ENCODE results near the gene TEX19.
"Not testable (repeated sequence)": the region's sequence is repeated elsewhere in the genome, so short reads cannot be mapped to it uniquely, and the experiment has no call there.

DNA sequence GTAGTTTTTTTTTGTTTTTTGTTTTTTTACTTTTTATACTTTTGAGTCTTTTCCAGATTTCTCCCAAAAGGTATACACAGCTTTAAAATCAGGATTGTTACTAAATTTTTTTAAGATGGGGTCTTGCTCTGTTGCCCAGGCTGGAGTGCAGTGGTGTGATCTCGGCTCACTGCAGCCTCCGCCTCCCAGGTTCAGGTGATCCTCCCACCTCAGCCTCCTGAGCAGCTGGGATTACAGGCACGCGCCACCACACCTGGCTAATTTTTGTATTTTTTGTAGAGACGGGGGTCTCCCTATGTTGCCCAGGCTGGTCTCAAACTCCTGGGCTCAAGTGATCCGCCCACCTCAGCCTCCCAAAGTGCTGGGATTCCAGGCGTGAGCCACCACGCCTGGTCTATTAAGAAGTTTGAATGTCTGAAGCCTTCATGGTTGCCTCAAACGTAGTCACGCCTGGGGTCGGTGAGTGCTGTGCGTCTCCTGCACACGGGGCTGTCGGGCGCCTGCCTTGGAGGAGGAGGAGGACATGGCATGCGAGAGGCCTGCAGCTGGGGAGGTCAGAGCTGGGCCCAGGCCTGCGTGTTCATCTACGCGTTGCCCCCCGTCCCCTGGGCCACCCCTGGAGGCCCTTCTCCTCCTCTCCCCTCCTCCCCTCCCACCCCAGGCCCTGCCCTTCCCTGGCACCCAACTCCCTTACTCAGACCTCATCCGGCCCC, 23.3 kb downstream of the TEX19 start:
- not testable (repeated sequence) for TF ChIP-seq POLR2A (IDR thresholded peaks at IDR 0.05; ENCODE audit: low read length); POLR2AphosphoS2 (conservative IDR thresholded peaks at IDR 0.05; ENCODE audit: low read length); RAD21 (conservative IDR thresholded peaks at IDR 0.05 in 1 of 2, IDR thresholded peaks at IDR 0.05 in 1 of 2); SREBF2 (IDR thresholded peaks at IDR 0.05); CHD2 (IDR thresholded peaks at IDR 0.05; ENCODE audit: low read length, partially characterized antibody); SMC3 (IDR thresholded peaks at IDR 0.05); JUNB (IDR thresholded peaks at IDR 0.05)
- TF ChIP-seq, protein P1, sequence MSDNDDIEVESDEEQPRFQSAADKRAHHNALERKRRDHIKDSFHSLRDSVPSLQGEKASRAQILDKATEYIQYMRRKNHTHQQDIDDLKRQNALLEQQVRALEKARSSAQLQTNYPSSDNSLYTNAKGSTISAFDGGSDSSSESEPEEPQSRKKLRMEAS (IDR thresholded peaks at IDR 0.05), result not testable (repeated sequence)
- TF ChIP-seq, protein P2, sequence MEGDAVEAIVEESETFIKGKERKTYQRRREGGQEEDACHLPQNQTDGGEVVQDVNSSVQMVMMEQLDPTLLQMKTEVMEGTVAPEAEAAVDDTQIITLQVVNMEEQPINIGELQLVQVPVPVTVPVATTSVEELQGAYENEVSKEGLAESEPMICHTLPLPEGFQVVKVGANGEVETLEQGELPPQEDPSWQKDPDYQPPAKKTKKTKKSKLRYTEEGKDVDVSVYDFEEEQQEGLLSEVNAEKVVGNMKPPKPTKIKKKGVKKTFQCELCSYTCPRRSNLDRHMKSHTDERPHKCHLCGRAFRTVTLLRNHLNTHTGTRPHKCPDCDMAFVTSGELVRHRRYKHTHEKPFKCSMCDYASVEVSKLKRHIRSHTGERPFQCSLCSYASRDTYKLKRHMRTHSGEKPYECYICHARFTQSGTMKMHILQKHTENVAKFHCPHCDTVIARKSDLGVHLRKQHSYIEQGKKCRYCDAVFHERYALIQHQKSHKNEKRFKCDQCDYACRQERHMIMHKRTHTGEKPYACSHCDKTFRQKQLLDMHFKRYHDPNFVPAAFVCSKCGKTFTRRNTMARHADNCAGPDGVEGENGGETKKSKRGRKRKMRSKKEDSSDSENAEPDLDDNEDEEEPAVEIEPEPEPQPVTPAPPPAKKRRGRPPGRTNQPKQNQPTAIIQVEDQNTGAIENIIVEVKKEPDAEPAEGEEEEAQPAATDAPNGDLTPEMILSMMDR (IDR thresholded peaks at IDR 0.05), result not testable (repeated sequence)
- TF ChIP-seq, protein P3, sequence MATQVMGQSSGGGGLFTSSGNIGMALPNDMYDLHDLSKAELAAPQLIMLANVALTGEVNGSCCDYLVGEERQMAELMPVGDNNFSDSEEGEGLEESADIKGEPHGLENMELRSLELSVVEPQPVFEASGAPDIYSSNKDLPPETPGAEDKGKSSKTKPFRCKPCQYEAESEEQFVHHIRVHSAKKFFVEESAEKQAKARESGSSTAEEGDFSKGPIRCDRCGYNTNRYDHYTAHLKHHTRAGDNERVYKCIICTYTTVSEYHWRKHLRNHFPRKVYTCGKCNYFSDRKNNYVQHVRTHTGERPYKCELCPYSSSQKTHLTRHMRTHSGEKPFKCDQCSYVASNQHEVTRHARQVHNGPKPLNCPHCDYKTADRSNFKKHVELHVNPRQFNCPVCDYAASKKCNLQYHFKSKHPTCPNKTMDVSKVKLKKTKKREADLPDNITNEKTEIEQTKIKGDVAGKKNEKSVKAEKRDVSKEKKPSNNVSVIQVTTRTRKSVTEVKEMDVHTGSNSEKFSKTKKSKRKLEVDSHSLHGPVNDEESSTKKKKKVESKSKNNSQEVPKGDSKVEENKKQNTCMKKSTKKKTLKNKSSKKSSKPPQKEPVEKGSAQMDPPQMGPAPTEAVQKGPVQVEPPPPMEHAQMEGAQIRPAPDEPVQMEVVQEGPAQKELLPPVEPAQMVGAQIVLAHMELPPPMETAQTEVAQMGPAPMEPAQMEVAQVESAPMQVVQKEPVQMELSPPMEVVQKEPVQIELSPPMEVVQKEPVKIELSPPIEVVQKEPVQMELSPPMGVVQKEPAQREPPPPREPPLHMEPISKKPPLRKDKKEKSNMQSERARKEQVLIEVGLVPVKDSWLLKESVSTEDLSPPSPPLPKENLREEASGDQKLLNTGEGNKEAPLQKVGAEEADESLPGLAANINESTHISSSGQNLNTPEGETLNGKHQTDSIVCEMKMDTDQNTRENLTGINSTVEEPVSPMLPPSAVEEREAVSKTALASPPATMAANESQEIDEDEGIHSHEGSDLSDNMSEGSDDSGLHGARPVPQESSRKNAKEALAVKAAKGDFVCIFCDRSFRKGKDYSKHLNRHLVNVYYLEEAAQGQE (IDR thresholded peaks at IDR 0.05), result not testable (repeated sequence)

Measured in A549 (cell line).